SH-SY5Y (cell line): ENCODE measurements around the gene RASGRF2.

Source experiments
- GATA2 ChIP-seq: IDR thresholded peaks from 2 replicates; pipeline ENCODE4 v1.6.1; 2011; ENCODE audit warnings: mild to moderate bottlenecking, low read depth, low read length
- GATA3 ChIP-seq: IDR thresholded peaks from 2 replicates; pipeline ENCODE4 v1.6.1; 2011; ENCODE audit warnings: low read depth, mild to moderate bottlenecking, low read length, moderate library complexity

GRCh38 chr5:81019748-81020147 is 59.6 kb downstream of the RASGRF2 start:
- TF ChIP-seq GATA2 = no peak
- TF ChIP-seq GATA3 = no peak
